Prostate gland (tissue), 2 donors: ENCODE data around the gene PGRMC2. TPM values are rescaled to one million over a fixed set of nuclear protein-coding genes. Genes with fewer than 3 reads are reported as not detected.

Experiments used
- DNase-seq: peaks from one replicate; pipeline ENCODE4 v3.0.0-alpha.2; 2019; ENCODE audit warnings: low spot score
- H3K27ac ChIP-seq, 2 donors: fragments of 200-600 bp; sonication (generic); 2 replicates each; pipeline ENCODE4 v1.5.1; 2017 to 2019
- H3K27me3 ChIP-seq: fragments of 200-600 bp; sonication (generic); replicated peaks from 2 replicates; pipeline ENCODE4 v1.5.1; 2019; ENCODE audit not compliant: insufficient read depth
- H3K36me3 ChIP-seq, 2 donors: fragments of 200-600 bp; sonication (generic); 1 replicate in 1 of 2; 2 replicates in 1 of 2; pipeline versions ENCODE4 v1.5.1 to v1.8.1; 2017 to 2019
- H3K4me1 ChIP-seq: fragments of 200-600 bp; sonication (generic); replicated peaks from 2 replicates; pipeline ENCODE4 v1.5.1; 2019
- H3K4me3 ChIP-seq, 2 donors: fragments of 200-600 bp; sonication (generic); 2 replicates each; pipeline ENCODE4 v1.5.1; 2017 to 2019
- H3K9me3 ChIP-seq: fragments of 200-600 bp; sonication (generic); 2 replicates; pipeline ENCODE4 v1.5.1; 2017
- POLR2A ChIP-seq: fragments of 450-650 bp; IDR thresholded peaks from one replicate; pipeline ENCODE4 v1.6.1; 2016; ENCODE audit warnings: antibody characterized with exemption, mild to moderate bottlenecking
- POLR2AphosphoS5 ChIP-seq: sonication (generic); formaldehyde crosslinking; IDR thresholded peaks from one replicate; pipeline ENCODE4 v1.6.1; 2017; ENCODE audit warnings: antibody characterized with exemption
- WGBS: methylation state at CpG from one replicate; pipeline ENCODE4 v1.1.5; 2018; 5-methylcytosine and 5-hydroxymethylcytosine counted together
- intact Hi-C: fragments of 100-400 bp; cut with DNase I; formaldehyde crosslinking; loops from one replicate; pipeline ENCODE4 v1.14.2; 2022
- total RNA-seq, 2 donors: library from RNA; depleted of rRNA; stranded (reverse); fragments of >200 nt; gene quantifications; one replicate each; pipeline ENCODE4 v1.1.0, GENCODE V29; 2016
- TF ChIP-seq, protein P1 (sequence below), 4 experiments: fragments of 200-600 bp in 2 of 4; fragments of 450-650 bp in 2 of 4; sonication (generic) in 2 of 4; IDR thresholded peaks; 1 replicate in 3 of 4; 2 replicates in 1 of 4; pipeline ENCODE4 v1.5.1; 2016 to 2019; ENCODE audit warnings: antibody characterized with exemption in 4 of 4, mild to moderate bottlenecking in 2 of 4, moderate library complexity in 2 of 4

The PGRMC2 gene
- total RNA-seq, 2 donors from 2014 or later = 42.7 to 44.5 TPM

DNA sequence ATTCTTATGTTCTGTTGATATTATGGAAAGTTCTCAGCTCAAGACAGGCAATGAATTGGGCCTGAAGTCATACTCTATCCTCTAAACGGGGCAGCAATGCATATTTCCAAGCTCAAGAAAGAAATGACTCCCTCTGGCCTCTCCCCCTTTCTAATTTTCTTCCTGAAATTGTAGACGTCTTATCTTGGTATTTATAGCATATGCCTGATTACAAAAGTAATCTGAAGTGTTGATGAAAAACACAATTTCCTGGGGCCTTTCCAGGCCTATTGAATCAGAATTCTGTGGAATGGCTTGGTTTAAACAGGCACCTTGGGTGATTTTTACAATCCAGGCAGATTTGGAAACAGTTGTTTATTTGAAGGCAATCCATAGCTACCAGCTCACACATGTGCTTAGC, 21.4 kb upstream of the PGRMC2 start:
- Histone ChIP-seq H3K27ac (no peak overlapping the region), H3K4me3 (no peak overlapping the region), H3K4me1 (no peaks in the 10 kb centered on the region), H3K9me3 (no peaks in the 10 kb centered on the region), H3K27me3 (no peaks in the 10 kb centered on the region), H3K36me3 (no peaks in the 10 kb centered on the region)
- TF ChIP-seq, protein P1, sequence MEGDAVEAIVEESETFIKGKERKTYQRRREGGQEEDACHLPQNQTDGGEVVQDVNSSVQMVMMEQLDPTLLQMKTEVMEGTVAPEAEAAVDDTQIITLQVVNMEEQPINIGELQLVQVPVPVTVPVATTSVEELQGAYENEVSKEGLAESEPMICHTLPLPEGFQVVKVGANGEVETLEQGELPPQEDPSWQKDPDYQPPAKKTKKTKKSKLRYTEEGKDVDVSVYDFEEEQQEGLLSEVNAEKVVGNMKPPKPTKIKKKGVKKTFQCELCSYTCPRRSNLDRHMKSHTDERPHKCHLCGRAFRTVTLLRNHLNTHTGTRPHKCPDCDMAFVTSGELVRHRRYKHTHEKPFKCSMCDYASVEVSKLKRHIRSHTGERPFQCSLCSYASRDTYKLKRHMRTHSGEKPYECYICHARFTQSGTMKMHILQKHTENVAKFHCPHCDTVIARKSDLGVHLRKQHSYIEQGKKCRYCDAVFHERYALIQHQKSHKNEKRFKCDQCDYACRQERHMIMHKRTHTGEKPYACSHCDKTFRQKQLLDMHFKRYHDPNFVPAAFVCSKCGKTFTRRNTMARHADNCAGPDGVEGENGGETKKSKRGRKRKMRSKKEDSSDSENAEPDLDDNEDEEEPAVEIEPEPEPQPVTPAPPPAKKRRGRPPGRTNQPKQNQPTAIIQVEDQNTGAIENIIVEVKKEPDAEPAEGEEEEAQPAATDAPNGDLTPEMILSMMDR (IDR thresholded peaks at IDR 0.05) = no peak
- TF ChIP-seq POLR2A (no peak), POLR2AphosphoS5 (no peak)
- intact Hi-C loops = no loop called here
- 70% methylated on average over 2 of the region's 2 CpGs for WGBS
- DNase-seq = no peak

DNA sequence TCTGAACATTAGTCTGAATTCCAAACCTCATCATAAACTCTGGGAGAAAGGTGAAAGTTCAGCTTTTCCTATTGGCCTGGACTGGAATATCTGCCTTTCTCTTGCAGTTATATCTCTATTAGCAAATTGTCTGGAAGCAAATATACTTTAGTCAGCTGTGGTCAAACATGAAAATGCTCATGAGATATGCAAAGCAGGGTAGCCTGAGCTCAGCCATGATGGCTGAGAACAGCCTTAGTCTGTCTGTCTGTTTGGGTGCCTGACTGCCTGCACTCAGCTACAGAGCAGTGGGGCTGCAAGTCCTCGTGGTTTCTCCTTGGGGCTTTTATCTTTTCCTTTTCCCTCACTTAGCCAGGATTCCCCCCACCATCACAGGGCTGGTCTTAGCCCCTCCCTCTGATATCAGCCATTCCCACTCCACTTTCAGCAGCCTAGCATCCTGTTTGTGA, 19.5 kb upstream of the PGRMC2 start:
- H3K4me1 ChIP-seq = no peaks in the 10 kb centered on the region
- TF ChIP-seq, protein P1 (IDR thresholded peaks at IDR 0.05) = no peak
- TF ChIP-seq POLR2A (no peak), POLR2AphosphoS5 (no peak)
- no peak overlapping the region for H3K4me3 ChIP-seq
- no peaks in the 10 kb centered on the region for H3K9me3 ChIP-seq
- intact Hi-C loops = no loop called here
- no peak for DNase-seq
- H3K36me3 ChIP-seq = no peaks in the 10 kb centered on the region
- 76% methylated on average over 1 of the region's 1 CpG for WGBS
- H3K27ac ChIP-seq = no peak overlapping the region
- no peaks in the 10 kb centered on the region for H3K27me3 ChIP-seq

DNA sequence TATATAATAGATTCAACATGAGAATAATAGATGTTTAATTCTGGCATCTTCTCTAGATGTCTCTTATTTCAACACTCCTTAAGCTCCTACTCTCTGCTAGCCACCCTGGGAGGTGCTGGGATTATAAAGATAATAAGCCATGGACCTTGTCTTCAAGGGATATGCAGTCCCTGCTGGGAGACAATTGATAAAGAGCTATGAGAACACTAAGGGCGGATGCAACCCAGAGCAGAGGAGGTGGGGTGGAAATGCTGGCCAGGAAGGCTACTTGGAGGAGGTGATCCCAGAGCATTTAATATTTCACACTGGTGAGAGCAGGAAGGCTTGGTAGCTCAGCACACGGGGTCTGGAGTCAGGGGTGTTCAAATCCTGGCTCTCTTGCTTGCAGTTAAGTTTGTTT, 18.3 kb upstream of the PGRMC2 start:
- intact Hi-C loops = no loop called here
- H3K4me1 ChIP-seq = no peaks in the 10 kb centered on the region
- WGBS = 95% methylated on average over 2 of the region's 2 CpGs
- H3K36me3 ChIP-seq = no peaks in the 10 kb centered on the region
- no peaks in the 10 kb centered on the region for H3K27me3 ChIP-seq
- no peak for DNase-seq
- H3K9me3 ChIP-seq = no peaks in the 10 kb centered on the region
- no peak overlapping the region for H3K4me3 ChIP-seq
- TF ChIP-seq, protein P1 (IDR thresholded peaks at IDR 0.05) = no peak
- TF ChIP-seq POLR2AphosphoS5 = no peak
- no peak for TF ChIP-seq POLR2A
- H3K27ac ChIP-seq = no peak overlapping the region

DNA sequence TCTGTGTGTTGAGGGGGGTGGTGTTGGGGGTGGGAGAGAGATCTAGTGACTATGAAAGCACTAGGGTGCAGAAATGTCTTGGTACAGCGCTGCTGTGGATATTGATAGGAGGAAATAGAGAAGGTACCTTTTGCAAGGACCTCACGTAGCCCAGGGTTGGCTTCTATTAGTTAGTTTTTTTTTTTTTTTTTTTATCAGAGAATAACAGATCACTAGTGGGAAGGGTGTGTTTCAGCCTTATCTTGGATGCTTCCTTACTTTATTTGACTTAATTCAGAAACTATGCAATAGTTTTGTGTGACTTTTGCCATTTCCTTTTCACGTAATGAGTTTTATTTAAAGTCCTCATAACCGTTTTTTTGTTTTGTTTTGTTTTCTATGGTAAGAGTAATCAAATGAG, 16.4 kb upstream of the PGRMC2 start:
- intact Hi-C loops = no loop called here
- no peaks in the 10 kb centered on the region for H3K4me1 ChIP-seq
- H3K27me3 ChIP-seq = no peaks in the 10 kb centered on the region
- TF ChIP-seq POLR2A = no peak
- TF ChIP-seq POLR2AphosphoS5 = no peak
- TF ChIP-seq, protein P1 (IDR thresholded peaks at IDR 0.05) = no peak
- no peak overlapping the region for H3K4me3 ChIP-seq
- WGBS = 93% methylated on average over 4 of the region's 4 CpGs
- DNase-seq = no peak
- H3K36me3 ChIP-seq = no peaks in the 10 kb centered on the region
- H3K27ac ChIP-seq = no peak overlapping the region
- H3K9me3 ChIP-seq = no peaks in the 10 kb centered on the region

DNA sequence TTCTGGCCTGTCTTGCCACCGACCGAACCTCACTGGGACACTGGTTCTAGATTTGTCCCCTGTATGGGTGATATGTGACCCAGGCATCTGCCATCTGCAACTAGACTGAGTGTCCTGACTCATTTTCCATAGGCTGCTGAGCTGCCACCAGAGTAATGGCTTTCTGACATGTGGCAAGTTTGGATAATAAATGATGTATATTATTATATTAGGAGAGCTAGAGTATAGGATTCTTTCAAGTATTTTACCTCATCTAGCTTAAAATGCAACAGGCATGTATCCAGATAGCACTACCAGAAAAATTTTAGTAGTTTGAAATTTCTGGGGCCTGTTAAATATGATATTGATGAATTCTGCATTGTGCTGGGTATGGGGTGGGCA, 15.8 kb upstream of the PGRMC2 start:
- no peaks in the 10 kb centered on the region for H3K27me3 ChIP-seq
- TF ChIP-seq POLR2AphosphoS5 (no peak), POLR2A (no peak)
- TF ChIP-seq, protein P1 (IDR thresholded peaks at IDR 0.05) = no peak
- no peak overlapping the region for H3K4me3 ChIP-seq
- 93% methylated on average over 2 of the region's 2 CpGs for WGBS
- no peaks in the 10 kb centered on the region for H3K9me3 ChIP-seq
- no peak overlapping the region for H3K27ac ChIP-seq
- H3K36me3 ChIP-seq = no peaks in the 10 kb centered on the region
- H3K4me1 ChIP-seq = no peaks in the 10 kb centered on the region
- intact Hi-C loops = no loop called here
- DNase-seq = no peak
